Prostate gland (tissue), 2 donors: ENCODE data around the gene LRRC8B.

Experiments used
- POLR2AphosphoS5 ChIP-seq: sonication (generic); formaldehyde crosslinking; IDR thresholded peaks from one replicate; pipeline ENCODE4 v1.6.1; 2017; ENCODE audit warnings: antibody characterized with exemption
- TF ChIP-seq, protein P1 (sequence below), 4 experiments: fragments of 200-600 bp in 2 of 4; fragments of 450-650 bp in 2 of 4; sonication (generic) in 2 of 4; IDR thresholded peaks; 1 replicate in 3 of 4; 2 replicates in 1 of 4; pipeline ENCODE4 v1.5.1; 2016 to 2019; ENCODE audit warnings: antibody characterized with exemption in 4 of 4, mild to moderate bottlenecking in 2 of 4, moderate library complexity in 2 of 4

DNA sequence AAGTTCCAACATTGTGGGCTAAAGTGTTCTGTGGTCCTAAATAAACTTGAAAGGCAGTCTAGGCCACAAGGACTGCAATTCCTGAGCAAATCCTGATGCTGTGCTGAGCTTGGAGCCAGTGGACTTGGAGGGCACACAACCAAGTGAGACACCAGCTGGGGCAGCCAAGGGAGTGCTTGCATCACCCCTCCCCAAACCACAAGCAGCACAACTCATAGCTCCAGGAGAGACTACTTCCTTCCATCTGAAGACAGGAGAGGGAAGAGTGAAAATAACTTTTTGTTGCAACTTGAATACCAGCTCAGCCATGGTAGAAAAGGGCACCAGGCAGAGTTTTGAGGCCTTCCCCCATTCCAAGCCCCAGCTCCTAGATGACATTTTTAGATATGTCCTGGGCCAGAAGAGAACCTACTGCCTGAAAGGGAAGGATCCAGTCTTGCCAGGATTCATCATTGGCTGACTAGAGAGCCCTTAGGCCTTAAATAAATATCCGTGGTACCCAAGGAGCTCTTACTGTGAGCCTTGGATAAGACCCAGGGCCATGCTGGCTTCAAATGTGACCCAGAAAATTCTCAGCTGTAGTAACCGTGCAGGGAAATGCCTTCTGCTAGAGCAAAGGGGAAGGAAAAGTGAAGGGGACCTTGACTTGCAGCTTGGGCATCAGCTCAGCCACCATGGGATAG lies 35.4 kb upstream of the LRRC8B start:
- TF ChIP-seq, protein P1, sequence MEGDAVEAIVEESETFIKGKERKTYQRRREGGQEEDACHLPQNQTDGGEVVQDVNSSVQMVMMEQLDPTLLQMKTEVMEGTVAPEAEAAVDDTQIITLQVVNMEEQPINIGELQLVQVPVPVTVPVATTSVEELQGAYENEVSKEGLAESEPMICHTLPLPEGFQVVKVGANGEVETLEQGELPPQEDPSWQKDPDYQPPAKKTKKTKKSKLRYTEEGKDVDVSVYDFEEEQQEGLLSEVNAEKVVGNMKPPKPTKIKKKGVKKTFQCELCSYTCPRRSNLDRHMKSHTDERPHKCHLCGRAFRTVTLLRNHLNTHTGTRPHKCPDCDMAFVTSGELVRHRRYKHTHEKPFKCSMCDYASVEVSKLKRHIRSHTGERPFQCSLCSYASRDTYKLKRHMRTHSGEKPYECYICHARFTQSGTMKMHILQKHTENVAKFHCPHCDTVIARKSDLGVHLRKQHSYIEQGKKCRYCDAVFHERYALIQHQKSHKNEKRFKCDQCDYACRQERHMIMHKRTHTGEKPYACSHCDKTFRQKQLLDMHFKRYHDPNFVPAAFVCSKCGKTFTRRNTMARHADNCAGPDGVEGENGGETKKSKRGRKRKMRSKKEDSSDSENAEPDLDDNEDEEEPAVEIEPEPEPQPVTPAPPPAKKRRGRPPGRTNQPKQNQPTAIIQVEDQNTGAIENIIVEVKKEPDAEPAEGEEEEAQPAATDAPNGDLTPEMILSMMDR (IDR thresholded peaks at IDR 0.05) = no peak
- TF ChIP-seq POLR2AphosphoS5 = no peak
